H1 (cell line): ENCODE results near the gene FERMT2. TPM values are rescaled to one million over a fixed set of nuclear protein-coding genes. Genes with fewer than 3 reads are reported as not detected.

ENCODE experiments used
- CBX8 ChIP-seq: fragments of 300-800, 300-1000 bp; sonication (generic); IDR thresholded peaks from 2 replicates; pipeline ENCODE4 v1.7.1; 2016; ENCODE audit warnings: low read depth, low read length, borderline replicate concordance
- KDM4A ChIP-seq: IDR thresholded peaks from one replicate; pipeline ENCODE4 v1.7.1; 2012; ENCODE audit warnings: low read depth, mild to moderate bottlenecking, moderate library complexity, low read length, inconsistent platforms; ENCODE audit not compliant: severe bottlenecking
- MAFK ChIP-seq: IDR thresholded peaks from 2 replicates; pipeline ENCODE4 v1.6.1; 2012; ENCODE audit warnings: low read depth, mild to moderate bottlenecking, improper control_type of control experiment, low read length
- NANOG ChIP-seq: IDR thresholded peaks from 2 replicates; pipeline ENCODE4 v1.6.1; 2011; ENCODE audit warnings: low read length, low read depth, mild to moderate bottlenecking, inconsistent platforms; ENCODE audit not compliant: insufficient read depth, poor library complexity, severe bottlenecking
- polyA plus RNA-seq, 7 experiments: library from polyadenylated mRNA; depleted of rRNA in 3 of 7; stranded (reverse) in 5 of 7; unstranded in 2 of 7; fragments of >200 nt in 5 of 7; fragments of 200-250 nt in 2 of 7; gene quantifications; 1 replicate in 5 of 7; 2 replicates in 1 of 7; 4 replicates in 1 of 7; pipeline versions ENCODE4 v1.2.1 to v1.2.3, GENCODE V29; 2011 to 2013; ENCODE audit warnings: missing spikeins in 2 of 7, mixed read lengths in 2 of 7
- total RNA-seq: library from RNA; stranded (reverse); fragmentation: NEBNext Ultra II Directional; extraction: Animal tissue kit (Norgen Biotek cat#: 25700); gene quantifications from 2 replicates; pipeline ENCODE4 v1.2.1, GENCODE V29; 2021

FERMT2 gene
- total and polyA plus RNA-seq, 2 of the 8 experiments (the other 6 are each of a cell fraction or from before 2014, with no cell fraction given): 53.3 to 142 TPM

GRCh38 chr14:52874389-52874788 lies 76.5 kb downstream of the FERMT2 start (continued):
- TF ChIP-seq KDM4A (no peak), MAFK (no peak), NANOG (no peak), CBX8 (no peak)
